Measurements from ENCODE around the gene RC3H2. TPM values are rescaled to one million over a fixed set of nuclear protein-coding genes. Genes with fewer than 3 reads are reported as not detected.

RC3H2 gene
- total and polyA plus RNA-seq, 2 of the 8 experiments (the other 6 are each of a cell fraction or from before 2014, with no cell fraction given): 11.2 to 38.4 TPM

DNA sequence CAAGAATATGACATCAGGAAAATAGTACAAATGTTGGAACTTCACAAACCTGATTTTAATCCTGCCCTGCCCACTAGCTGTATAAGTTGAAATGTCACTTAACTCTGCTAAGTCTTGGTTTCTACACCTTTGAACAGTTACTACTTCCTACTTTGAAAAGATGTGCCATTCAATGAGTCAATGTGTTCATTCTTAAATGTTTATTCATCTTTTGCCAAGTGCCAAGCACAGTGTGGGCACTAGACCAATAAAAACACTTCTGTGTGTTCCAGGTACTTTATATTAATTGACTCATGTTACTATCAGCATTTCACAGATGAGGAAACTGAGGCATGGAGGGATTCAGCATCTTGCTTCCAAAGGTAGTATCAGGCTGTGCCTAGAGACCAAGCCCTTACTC, 89.6 kb downstream of the RC3H2 start:
- no peak overlapping the region for H3K56ac ChIP-seq (replicated peaks; ENCODE audit: insufficient read length, low read depth, low read length)
- H2BK120ac ChIP-seq (replicated peaks; ENCODE audit: low read depth, low read length): no peak overlapping the region
- H4K20me1 ChIP-seq (replicated peaks in 1 of 2; ENCODE audit: control insufficient read depth in 1 of 2, insufficient read depth in 2 of 2, low read length in 2 of 2): no peaks in the 10 kb centered on the region
- H3K4me3 ChIP-seq (ENCODE audit: extremely low read depth in 1 of 4, insufficient read depth in 2 of 4, low read depth in 3 of 4, low read length in 4 of 4): no peak overlapping the region
- H4K91ac ChIP-seq (replicated peaks; ENCODE audit: insufficient read length, low read length): no peak overlapping the region
- no peaks in the 10 kb centered on the region for H3K23me2 ChIP-seq (ENCODE audit: low read depth, low read length)
- H2AK5ac ChIP-seq (ENCODE audit: low read depth, low read length): no peak overlapping the region
- H3K4ac ChIP-seq (replicated peaks; ENCODE audit: insufficient read length, low read depth, low read length): no peak overlapping the region
- H3K23ac ChIP-seq (ENCODE audit: insufficient read length): no peak overlapping the region
- H3K4me2 ChIP-seq (ENCODE audit: insufficient read depth in 1 of 2, low read depth in 2 of 2, low read length in 2 of 2): no peak overlapping the region
- H3K14ac ChIP-seq (ENCODE audit: insufficient read length): no peak overlapping the region
- no peak overlapping the region for H2BK12ac ChIP-seq (ENCODE audit: low read depth, low read length)
- no peak overlapping the region for H3K27ac ChIP-seq (ENCODE audit: low read depth, low read length)
- H4K8ac ChIP-seq (ENCODE audit: extremely low read depth, insufficient read depth, low read length): no peak overlapping the region
- H3K36me3 ChIP-seq (ENCODE audit: control insufficient read depth in 2 of 4, insufficient read depth in 4 of 4, low read length in 3 of 4): peaks cover 3 to 20% (median 10%) of the 10 kb centered on the region in 4 experiments; a peak in 7 of 8 replicates
- no peaks in the 10 kb centered on the region for H3K4me1 ChIP-seq (replicated peaks in 1 of 4; ENCODE audit: control insufficient read depth in 3 of 4, insufficient read depth in 4 of 4, low read length in 3 of 4)
- no peaks in the 10 kb centered on the region for H3K79me1 ChIP-seq (ENCODE audit: low read depth, low read length)
- no peaks in the 10 kb centered on the region for H3K27me3 ChIP-seq (replicated peaks in 1 of 4; ENCODE audit: control insufficient read depth in 3 of 4, extremely low read depth in 1 of 4, insufficient read depth in 3 of 4, low read length in 3 of 4)
- H3K18ac ChIP-seq (ENCODE audit: extremely low read depth, low read length): no peak overlapping the region
- H3K9me3 ChIP-seq (ENCODE audit: insufficient read depth in 2 of 2, low read depth in 1 of 2, low read length in 1 of 2): no peaks in the 10 kb centered on the region
- ChIA-PET CTCF (ENCODE audit: partially characterized antibody) (interaction anchor here (0.7 kb wide), 1 partner anchor 439 kb away, joined by 3 read pairs; no protein-coding TSS in a partner anchor), POLR2A (ENCODE audit: partially characterized antibody) (interaction anchor here (1.3 to 1.5 kb wide), 2 partner anchors 12 to 20 kb away, joined by 3 to 5 read pairs; partner anchors contain the start of gene PDCL)
- FAIRE-seq: no peak
- H4K5ac ChIP-seq (ENCODE audit: insufficient read length, low read depth, low read length): no peak overlapping the region
- H2AFZ ChIP-seq (ENCODE audit: low read length): no peak overlapping the region
- H3K79me2 ChIP-seq (ENCODE audit: control insufficient read depth in 1 of 2, insufficient read depth in 2 of 2, low read length in 2 of 2): no peaks in the 10 kb centered on the region
- DNase-seq (ENCODE audit: low read depth in 1 of 2, low spot score in 2 of 2): no peak
- no peak for TF ChIP-seq TCF12 (IDR thresholded peaks at IDR 0.05; ENCODE audit: low read depth, low read length)
- no peak for TF ChIP-seq TBP (IDR thresholded peaks at IDR 0.05; ENCODE audit: low read depth, low read length)
- TF ChIP-seq NANOG (IDR thresholded peaks at IDR 0.05; ENCODE audit: insufficient read depth, low read depth, low read length, poor library complexity, severe bottlenecking): no peak
- TF ChIP-seq BACH1 (IDR thresholded peaks at IDR 0.05; ENCODE audit: low read length): no peak
- TF ChIP-seq KDM1A (IDR thresholded peaks at IDR 0.05; ENCODE audit: borderline replicate concordance, low read length): no peak
- no peak for TF ChIP-seq ZNF274 (IDR thresholded peaks at IDR 0.05; ENCODE audit: borderline replicate concordance, extremely low read depth, low read length)
- TF ChIP-seq CBX5 (IDR thresholded peaks at IDR 0.05; ENCODE audit: low read depth, low read length): no peak
- TF ChIP-seq BCL11A (IDR thresholded peaks at IDR 0.05; ENCODE audit: low read depth in 2 of 2, low read length in 2 of 2): no peak
- no peak for TF ChIP-seq SP1 (IDR thresholded peaks at IDR 0.05; ENCODE audit: low read depth, low read length)
- TF ChIP-seq SIN3A (conservative IDR thresholded peaks at IDR 0.05 in 1 of 2, IDR thresholded peaks at IDR 0.05 in 1 of 2; ENCODE audit: low read depth in 1 of 2, low read length in 2 of 2): no peak
- TF ChIP-seq TAF7 (optimal IDR thresholded peaks at IDR 0.05; ENCODE audit: borderline replicate concordance, low read depth, low read length): no peak
- no peak for TF ChIP-seq JUND (IDR thresholded peaks at IDR 0.05; ENCODE audit: low read length)
- TF ChIP-seq HDAC2 (IDR thresholded peaks at IDR 0.05; ENCODE audit: borderline replicate concordance in 1 of 2, low read depth in 2 of 2, low read length in 2 of 2): no peak
- no peak overlapping the region for H3K9ac ChIP-seq (replicated peaks in 1 of 4; ENCODE audit: extremely low read depth in 1 of 4, low read depth in 3 of 4, low read length in 3 of 4)
- no peak overlapping the region for H2BK15ac ChIP-seq (ENCODE audit: low read length)
- H2BK20ac ChIP-seq (ENCODE audit: low read length): no peak overlapping the region
- no peak overlapping the region for H2BK5ac ChIP-seq (ENCODE audit: low read depth, low read length)
